ENCODE data around the gene RAF1.
A peak's percentile ranks its signal among the peaks of the same experiment; 100 is the strongest.
"Not testable (repeated sequence)": the region's sequence is repeated elsewhere in the genome, so short reads cannot be mapped to it uniquely, and the experiment has no call there.

The RAF1 gene

GRCh38 chr3:12706504-12707253 is 42.8 kb upstream of the RAF1 start:
- TF ChIP-seq, protein P1, sequence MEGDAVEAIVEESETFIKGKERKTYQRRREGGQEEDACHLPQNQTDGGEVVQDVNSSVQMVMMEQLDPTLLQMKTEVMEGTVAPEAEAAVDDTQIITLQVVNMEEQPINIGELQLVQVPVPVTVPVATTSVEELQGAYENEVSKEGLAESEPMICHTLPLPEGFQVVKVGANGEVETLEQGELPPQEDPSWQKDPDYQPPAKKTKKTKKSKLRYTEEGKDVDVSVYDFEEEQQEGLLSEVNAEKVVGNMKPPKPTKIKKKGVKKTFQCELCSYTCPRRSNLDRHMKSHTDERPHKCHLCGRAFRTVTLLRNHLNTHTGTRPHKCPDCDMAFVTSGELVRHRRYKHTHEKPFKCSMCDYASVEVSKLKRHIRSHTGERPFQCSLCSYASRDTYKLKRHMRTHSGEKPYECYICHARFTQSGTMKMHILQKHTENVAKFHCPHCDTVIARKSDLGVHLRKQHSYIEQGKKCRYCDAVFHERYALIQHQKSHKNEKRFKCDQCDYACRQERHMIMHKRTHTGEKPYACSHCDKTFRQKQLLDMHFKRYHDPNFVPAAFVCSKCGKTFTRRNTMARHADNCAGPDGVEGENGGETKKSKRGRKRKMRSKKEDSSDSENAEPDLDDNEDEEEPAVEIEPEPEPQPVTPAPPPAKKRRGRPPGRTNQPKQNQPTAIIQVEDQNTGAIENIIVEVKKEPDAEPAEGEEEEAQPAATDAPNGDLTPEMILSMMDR (IDR thresholded peaks at IDR 0.05): peak; percentile 52 to 54
- no peak overlapping the region for H3K4me3 ChIP-seq
- no peaks in the 10 kb centered on the region for H3K36me3 ChIP-seq
- DNase-seq: peak in 1 of 2 donors; percentile 46
- H3K27ac ChIP-seq: no peak overlapping the region
- peaks cover 0 to 10% (median 0%) of the 10 kb centered on the region in 4 donors for H3K4me1 ChIP-seq
- no peaks in the 10 kb centered on the region for H3K9me3 ChIP-seq
- no peaks in the 10 kb centered on the region for H3K27me3 ChIP-seq
- intact Hi-C loops (cut with DNase I; ENCODE audit: low total_unique reads): no loop called here

GRCh38 chr3:12705981-12706380 is 42.1 kb upstream of the RAF1 start:
- intact Hi-C loops (cut with DNase I; ENCODE audit: low total_unique reads): no loop called here

DNA sequence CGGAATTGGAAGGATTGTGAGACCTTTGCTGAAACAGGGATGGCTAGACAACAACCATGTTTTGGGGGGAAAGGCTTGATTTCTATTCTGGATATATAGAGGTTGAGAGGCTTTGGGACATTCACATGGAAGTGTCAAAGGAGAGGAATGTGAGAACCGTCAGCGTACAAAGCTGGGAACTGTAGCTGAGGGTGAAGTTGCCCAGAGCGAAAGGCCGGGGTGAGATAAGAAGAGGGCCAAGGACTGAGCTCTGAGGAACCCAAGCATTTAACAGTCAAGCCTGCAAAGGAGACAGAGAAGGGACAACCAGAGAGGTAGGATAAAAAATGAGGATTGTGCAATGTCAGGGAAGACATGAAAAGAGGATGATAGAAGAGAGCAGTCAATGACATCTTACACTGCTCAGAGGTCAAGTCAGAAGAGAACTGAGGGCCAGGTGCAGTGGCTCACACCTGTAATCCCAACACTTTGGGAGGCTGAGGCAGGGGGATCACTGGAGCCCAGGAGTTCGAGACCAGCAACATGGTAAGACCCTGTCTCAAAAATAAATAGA is 41.5 kb upstream of the RAF1 start:
- DNase-seq: no peak
- Histone ChIP-seq H3K9me3 (no peaks in the 10 kb centered on the region), H3K4me1 (peaks cover 0 to 10% (median 0%) of the 10 kb centered on the region in 4 donors), H3K36me3 (no peaks in the 10 kb centered on the region), H3K4me3 (no peak overlapping the region), H3K27me3 (no peaks in the 10 kb centered on the region), H3K27ac (no peak overlapping the region)
- TF ChIP-seq, protein P1 (IDR thresholded peaks at IDR 0.05): no peak
- intact Hi-C loops (cut with DNase I; ENCODE audit: low total_unique reads): no loop called here

More at GRCh38 chr3:12705981-12706380, 42.1 kb upstream of the RAF1 start:
- TF ChIP-seq, protein P1 (IDR thresholded peaks at IDR 0.05): no peak
- no peaks in the 10 kb centered on the region for H3K27me3 ChIP-seq
- H3K4me1 ChIP-seq: peaks cover 0 to 10% (median 0%) of the 10 kb centered on the region in 4 donors
- no peak overlapping the region for H3K4me3 ChIP-seq
- no peaks in the 10 kb centered on the region for H3K9me3 ChIP-seq
- no peak for DNase-seq
- H3K27ac ChIP-seq: no peak overlapping the region
- H3K36me3 ChIP-seq: no peaks in the 10 kb centered on the region

GRCh38 chr3:12702501-12702900 is 38.6 kb upstream of the RAF1 start:
- intact Hi-C loops (cut with DNase I; ENCODE audit: low total_unique reads): no loop called here
- Histone ChIP-seq H3K4me1 (no peaks in the 10 kb centered on the region), H3K36me3 (no peaks in the 10 kb centered on the region), H3K27ac (no peak overlapping the region), H3K27me3 (no peaks in the 10 kb centered on the region), H3K4me3 (no peak overlapping the region), H3K9me3 (no peaks in the 10 kb centered on the region)
- DNase-seq: no peak
- TF ChIP-seq, protein P1 (IDR thresholded peaks at IDR 0.05): no peak

DNA sequence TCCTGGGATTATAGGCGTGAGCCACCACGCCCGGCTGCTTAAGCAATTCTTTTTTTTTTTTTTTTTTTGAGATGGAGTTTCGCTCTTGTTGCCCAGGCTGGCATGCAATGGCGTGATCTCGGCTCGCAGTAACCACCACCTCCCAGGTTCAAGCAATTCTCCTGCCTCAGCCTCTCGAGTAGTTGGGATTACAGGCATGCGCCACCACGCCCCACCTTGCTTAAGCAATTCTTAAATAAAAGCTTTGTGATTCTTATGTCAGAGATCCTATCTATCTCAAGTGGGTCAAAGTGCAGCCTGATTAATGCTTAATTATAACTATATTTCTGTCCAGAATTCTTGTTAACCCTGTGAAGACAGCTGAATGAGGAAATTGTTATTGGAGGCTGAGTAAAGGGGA is 37.7 kb upstream of the RAF1 start:
- H3K27me3 ChIP-seq; DNase-seq; H3K36me3 ChIP-seq; H3K4me1 ChIP-seq; H3K4me3 ChIP-seq; intact Hi-C loops (cut with DNase I; ENCODE audit: low total_unique reads); H3K27ac ChIP-seq; H3K9me3 ChIP-seq: not testable (repeated sequence)

- Histone ChIP-seq H3K4me3 (no peak overlapping the region), H3K36me3 (no peaks in the 10 kb centered on the region), H3K27me3 (no peaks in the 10 kb centered on the region), H3K4me1 (peaks cover 0 to 2% (median 0%) of the 10 kb centered on the region in 4 donors), H3K9me3 (no peaks in the 10 kb centered on the region), H3K27ac (no peak overlapping the region)
- no peak for DNase-seq
- TF ChIP-seq, protein P1 (IDR thresholded peaks at IDR 0.05): no peak
- intact Hi-C loops (cut with DNase I; ENCODE audit: low total_unique reads): no loop called here
Measured at GRCh38 chr3:12700800-12701199, 36.9 kb upstream of the RAF1 start.

Data from tibial artery (tissue), 4 donors.